ENCODE measurements around the gene SCYL1. TPM values are rescaled to one million over a fixed set of nuclear protein-coding genes. Genes with fewer than 3 reads are reported as not detected.

The SCYL1 gene
- total RNA-seq, 1 donor from 2014 or later: 80.0 TPM

DNA sequence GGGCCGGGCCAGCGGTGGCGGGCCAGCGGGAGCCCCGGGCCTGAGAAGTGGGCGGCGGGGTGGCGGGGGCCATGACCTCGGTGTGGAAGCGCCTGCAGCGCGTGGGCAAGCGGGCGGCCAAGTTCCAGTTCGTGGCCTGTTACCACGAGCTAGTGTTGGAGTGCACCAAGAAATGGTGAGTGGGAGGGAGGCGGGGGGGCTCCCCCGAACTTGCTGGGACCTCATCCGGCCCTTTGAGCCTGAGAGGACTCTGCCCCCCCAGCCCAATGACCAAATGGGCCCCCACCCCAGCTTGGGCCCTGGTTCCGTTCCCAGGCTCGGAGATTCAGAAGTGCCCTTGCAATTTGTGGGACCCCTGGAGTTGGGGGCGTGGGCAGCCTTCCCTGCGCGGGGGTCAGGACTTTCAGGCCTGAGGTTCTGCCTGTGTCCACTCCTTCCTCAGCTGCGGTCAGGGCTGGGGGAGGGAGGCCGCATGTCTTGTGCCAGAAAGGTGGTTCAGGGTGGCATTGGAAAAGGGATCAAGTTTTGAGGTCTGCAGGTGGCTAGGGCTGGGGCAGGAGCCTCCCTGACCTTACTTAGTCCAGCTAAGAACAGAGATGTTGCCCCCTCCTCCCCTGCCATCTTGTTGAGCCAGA lies 51.5 kb downstream of the SCYL1 start:
- H3K9me3 Mint-ChIP-seq (ENCODE audit: unreplicated experiment): peaks cover 24% of the 10 kb centered on the region
- no peak overlapping the region for H3K27ac Mint-ChIP-seq (ENCODE audit: unreplicated experiment)
- peaks cover 19% of the 10 kb centered on the region for H3K27me3 Mint-ChIP-seq (ENCODE audit: unreplicated experiment)
- H3K4me3 Mint-ChIP-seq (ENCODE audit: unreplicated experiment): peak overlapping the region; percentile 21
- H3K4me1 Mint-ChIP-seq (ENCODE audit: low read depth, unreplicated experiment): peaks cover 17% of the 10 kb centered on the region
- H3K36me3 Mint-ChIP-seq (ENCODE audit: unreplicated experiment): no peaks in the 10 kb centered on the region
- TF ChIP-seq, protein P1, sequence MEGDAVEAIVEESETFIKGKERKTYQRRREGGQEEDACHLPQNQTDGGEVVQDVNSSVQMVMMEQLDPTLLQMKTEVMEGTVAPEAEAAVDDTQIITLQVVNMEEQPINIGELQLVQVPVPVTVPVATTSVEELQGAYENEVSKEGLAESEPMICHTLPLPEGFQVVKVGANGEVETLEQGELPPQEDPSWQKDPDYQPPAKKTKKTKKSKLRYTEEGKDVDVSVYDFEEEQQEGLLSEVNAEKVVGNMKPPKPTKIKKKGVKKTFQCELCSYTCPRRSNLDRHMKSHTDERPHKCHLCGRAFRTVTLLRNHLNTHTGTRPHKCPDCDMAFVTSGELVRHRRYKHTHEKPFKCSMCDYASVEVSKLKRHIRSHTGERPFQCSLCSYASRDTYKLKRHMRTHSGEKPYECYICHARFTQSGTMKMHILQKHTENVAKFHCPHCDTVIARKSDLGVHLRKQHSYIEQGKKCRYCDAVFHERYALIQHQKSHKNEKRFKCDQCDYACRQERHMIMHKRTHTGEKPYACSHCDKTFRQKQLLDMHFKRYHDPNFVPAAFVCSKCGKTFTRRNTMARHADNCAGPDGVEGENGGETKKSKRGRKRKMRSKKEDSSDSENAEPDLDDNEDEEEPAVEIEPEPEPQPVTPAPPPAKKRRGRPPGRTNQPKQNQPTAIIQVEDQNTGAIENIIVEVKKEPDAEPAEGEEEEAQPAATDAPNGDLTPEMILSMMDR (IDR thresholded peaks at IDR 0.05; ENCODE audit: partially characterized antibody, unreplicated experiment): no peak
- DNase-seq: no peak

DNA sequence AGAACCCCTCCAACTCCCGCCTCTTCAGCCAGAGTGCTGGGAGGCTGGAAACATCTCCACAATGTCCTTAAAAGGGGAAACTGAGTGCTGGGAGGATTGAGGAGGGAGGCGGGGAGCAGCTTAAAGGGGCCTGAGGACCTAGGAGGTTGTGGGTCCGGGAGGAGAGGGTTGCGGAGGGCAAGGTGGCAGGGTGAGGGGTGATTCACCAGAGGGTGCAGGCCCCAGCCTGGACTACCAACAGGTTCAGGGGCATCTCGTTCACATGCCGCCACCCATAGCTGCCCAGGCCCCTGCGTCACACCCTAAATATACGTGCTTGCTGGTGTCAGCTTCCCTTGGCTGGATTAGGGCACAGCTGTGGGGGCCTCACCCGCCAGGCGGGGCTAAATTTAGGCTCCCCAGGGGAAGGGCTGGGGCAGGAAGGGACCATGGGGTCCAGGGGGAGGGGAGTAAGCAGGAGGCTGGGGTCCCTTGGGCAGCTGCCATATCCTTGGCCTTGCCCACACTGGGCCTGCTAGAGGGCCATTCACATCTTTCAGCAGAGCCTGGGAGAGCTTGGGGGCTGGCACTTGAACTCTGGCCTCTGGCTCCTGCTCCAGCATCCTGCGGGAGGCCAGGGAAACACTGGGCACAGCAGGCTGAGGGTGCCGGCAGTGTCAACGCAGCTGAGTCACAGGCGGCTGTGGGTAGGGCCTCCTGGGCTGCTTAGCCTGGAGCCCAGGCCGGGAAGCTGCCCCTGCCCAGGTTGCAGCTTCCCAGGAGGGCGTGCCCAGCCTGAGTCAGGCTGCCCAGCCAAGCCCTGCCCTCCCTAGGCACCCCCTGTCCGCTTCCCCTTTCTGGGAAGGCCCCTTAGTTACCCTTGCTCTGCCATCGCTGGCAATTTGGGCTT lies 52.2 kb downstream of the SCYL1 start:
- DNase-seq: no peak
- peaks cover 21% of the 10 kb centered on the region for H3K9me3 Mint-ChIP-seq (ENCODE audit: unreplicated experiment)
- no peak overlapping the region for H3K27ac Mint-ChIP-seq (ENCODE audit: unreplicated experiment)
- no peaks in the 10 kb centered on the region for H3K36me3 Mint-ChIP-seq (ENCODE audit: unreplicated experiment)
- H3K27me3 Mint-ChIP-seq (ENCODE audit: unreplicated experiment): peaks cover 19% of the 10 kb centered on the region
- TF ChIP-seq, protein P1 (IDR thresholded peaks at IDR 0.05; ENCODE audit: partially characterized antibody, unreplicated experiment): no peak
- H3K4me1 Mint-ChIP-seq (ENCODE audit: low read depth, unreplicated experiment): peaks cover 10% of the 10 kb centered on the region
- peak overlapping the region; percentile 21 for H3K4me3 Mint-ChIP-seq (ENCODE audit: unreplicated experiment)

DNA sequence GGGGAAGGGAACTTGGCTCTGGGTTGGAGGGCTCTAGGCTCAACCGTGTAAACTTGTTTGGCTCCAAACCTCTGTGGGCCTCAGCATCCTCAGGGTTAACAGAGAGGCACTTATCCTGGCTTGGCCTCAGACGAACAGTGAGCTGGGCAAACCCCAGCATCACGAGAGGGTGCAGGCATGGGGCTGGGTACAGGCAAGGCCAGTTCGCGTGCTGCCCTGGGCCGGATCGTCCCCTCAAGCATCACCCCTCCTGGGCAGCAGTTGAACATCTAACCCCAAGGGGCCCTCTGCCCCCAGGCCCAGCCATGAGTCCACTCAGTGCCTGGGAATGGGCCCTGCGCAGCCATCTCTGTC lies 52.9 kb downstream of the SCYL1 start:
- TF ChIP-seq, protein P1 (IDR thresholded peaks at IDR 0.05; ENCODE audit: partially characterized antibody, unreplicated experiment): no peak
- peaks cover 21% of the 10 kb centered on the region for H3K9me3 Mint-ChIP-seq (ENCODE audit: unreplicated experiment)
- peaks cover 10% of the 10 kb centered on the region for H3K4me1 Mint-ChIP-seq (ENCODE audit: low read depth, unreplicated experiment)
- H3K36me3 Mint-ChIP-seq (ENCODE audit: unreplicated experiment): no peaks in the 10 kb centered on the region
- H3K27me3 Mint-ChIP-seq (ENCODE audit: unreplicated experiment): peaks cover 20% of the 10 kb centered on the region
- no peak overlapping the region for H3K4me3 Mint-ChIP-seq (ENCODE audit: unreplicated experiment)
- H3K27ac Mint-ChIP-seq (ENCODE audit: unreplicated experiment): no peak overlapping the region
- DNase-seq: no peak

DNA sequence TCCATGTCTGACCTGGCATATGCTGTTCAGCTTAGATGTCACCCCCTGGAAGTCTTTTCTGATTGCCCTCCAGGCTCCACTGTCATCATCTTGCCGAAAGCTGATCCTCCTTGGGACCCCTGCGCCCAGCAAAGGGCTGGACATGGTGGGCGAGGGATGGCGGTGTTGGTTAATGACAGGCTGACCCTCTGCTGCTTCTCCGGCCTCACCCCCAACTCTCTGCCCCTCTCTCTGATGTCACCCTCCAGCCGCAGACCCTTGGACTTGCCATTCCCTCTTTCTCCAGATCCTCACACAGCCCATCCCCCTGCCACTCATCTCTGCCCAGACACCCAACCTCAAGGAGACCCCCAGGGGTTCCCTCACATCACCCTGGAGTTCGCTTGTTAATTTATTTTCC lies 53.3 kb downstream of the SCYL1 start:
- DNase-seq: no peak
- H3K27me3 Mint-ChIP-seq (ENCODE audit: unreplicated experiment): peaks cover 21% of the 10 kb centered on the region
- peak overlapping the region; percentile 28 for H3K27ac Mint-ChIP-seq (ENCODE audit: unreplicated experiment)
- peaks cover 10% of the 10 kb centered on the region for H3K4me1 Mint-ChIP-seq (ENCODE audit: low read depth, unreplicated experiment)
- TF ChIP-seq, protein P1 (IDR thresholded peaks at IDR 0.05; ENCODE audit: partially characterized antibody, unreplicated experiment): no peak
- peak overlapping the region; percentile 58 for H3K4me3 Mint-ChIP-seq (ENCODE audit: unreplicated experiment)
- H3K9me3 Mint-ChIP-seq (ENCODE audit: unreplicated experiment): peaks cover 17% of the 10 kb centered on the region
- no peaks in the 10 kb centered on the region for H3K36me3 Mint-ChIP-seq (ENCODE audit: unreplicated experiment)

DNA sequence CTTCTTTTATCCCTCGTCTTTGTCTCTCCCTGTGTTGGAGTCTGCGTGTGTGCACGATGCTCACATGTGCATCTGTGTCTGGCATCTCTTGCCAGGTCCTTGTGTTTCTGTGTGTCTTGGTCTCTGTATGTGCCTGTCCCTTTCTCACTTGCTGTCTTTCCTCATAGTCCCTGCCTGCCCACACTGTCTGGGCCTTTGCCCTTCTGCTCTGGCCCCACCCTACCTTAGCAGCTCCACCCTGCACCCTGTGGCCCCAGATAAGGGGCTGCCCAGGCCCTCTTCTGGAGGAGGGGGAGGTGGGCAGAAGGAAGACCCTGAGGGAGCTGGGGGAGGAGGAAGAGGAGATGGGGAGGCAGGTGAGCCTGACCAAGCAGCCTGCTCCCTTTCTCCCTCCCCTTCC lies 53.8 kb downstream of the SCYL1 start:
- Mint-ChIP-seq H3K4me1 (ENCODE audit: low read depth, unreplicated experiment) (peaks cover 10% of the 10 kb centered on the region), H3K4me3 (ENCODE audit: unreplicated experiment) (peak overlapping the region; percentile 58), H3K9me3 (ENCODE audit: unreplicated experiment) (peaks cover 19% of the 10 kb centered on the region), H3K27ac (ENCODE audit: unreplicated experiment) (peak overlapping the region; percentile 28), H3K36me3 (ENCODE audit: unreplicated experiment) (no peaks in the 10 kb centered on the region), H3K27me3 (ENCODE audit: unreplicated experiment) (peaks cover 24% of the 10 kb centered on the region)
- no peak for DNase-seq
- TF ChIP-seq, protein P1 (IDR thresholded peaks at IDR 0.05; ENCODE audit: partially characterized antibody, unreplicated experiment): no peak

Data from glutamatergic neuron (in vitro differentiated cells).